ENCODE data around the gene MAP3K13. TPM values are rescaled to one million over a fixed set of nuclear protein-coding genes. Genes with fewer than 3 reads are reported as not detected.

Gene MAP3K13
- total RNA-seq, 1 donor from 2014 or later: 21.6 TPM

DNA sequence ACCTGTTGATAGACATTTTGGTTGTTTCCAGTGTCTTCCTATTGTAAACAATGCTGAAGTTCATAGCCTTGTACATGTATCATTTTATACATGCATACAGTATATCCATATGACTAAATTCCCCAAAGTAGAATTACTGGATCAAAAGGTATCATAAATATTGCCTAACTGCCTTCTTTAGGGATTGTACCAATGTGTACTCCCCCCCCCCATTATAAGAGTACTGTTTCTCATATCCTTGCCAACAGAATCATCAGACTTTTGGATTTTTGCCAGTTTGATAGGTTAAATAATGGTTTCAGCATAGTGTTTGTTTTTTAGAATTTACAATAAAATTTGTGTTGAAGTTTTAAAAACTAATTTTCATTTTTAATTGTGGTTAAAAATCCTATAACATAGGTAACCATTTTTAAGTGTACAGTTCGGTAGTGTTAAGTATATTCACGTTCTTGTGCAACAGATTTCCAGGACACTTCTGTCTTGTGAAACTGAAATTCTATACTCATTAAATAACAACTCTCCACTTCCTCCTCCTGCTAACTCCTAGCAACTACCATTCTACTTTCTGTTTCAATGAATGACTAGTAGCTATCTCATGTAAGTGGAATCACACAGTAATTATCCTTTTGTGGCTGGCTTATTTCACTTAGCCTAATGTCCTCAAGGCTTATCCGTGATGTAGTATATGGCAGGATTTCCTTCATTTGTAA lies 30.8 kb upstream of the MAP3K13 start:
- Mint-ChIP-seq H3K4me3 (ENCODE audit: unreplicated experiment) (no peak overlapping the region), H3K4me1 (ENCODE audit: low read depth, unreplicated experiment) (peaks cover 19% of the 10 kb centered on the region), H3K27me3 (ENCODE audit: low read depth, unreplicated experiment) (no peaks in the 10 kb centered on the region), H3K9me3 (ENCODE audit: unreplicated experiment) (no peaks in the 10 kb centered on the region), H3K27ac (ENCODE audit: unreplicated experiment) (peak overlapping the region; percentile 75), H3K36me3 (ENCODE audit: low read depth, unreplicated experiment) (peaks cover 2% of the 10 kb centered on the region)
- H3K79me2 ChIP-seq (ENCODE audit: insufficient read depth, low read length): no peaks in the 10 kb centered on the region
- no peaks in the 10 kb centered on the region for H3K36me3 ChIP-seq (ENCODE audit: insufficient read depth, low read length)
- no peaks in the 10 kb centered on the region for H3K9me3 ChIP-seq (ENCODE audit: insufficient read depth, low read depth, low read length)
- no peak overlapping the region for H2AFZ ChIP-seq (ENCODE audit: low read depth, low read length)
- no peak for TF ChIP-seq EZH2 (IDR thresholded peaks at IDR 0.05; ENCODE audit: insufficient read depth, low read length)
- TF ChIP-seq, protein P1, sequence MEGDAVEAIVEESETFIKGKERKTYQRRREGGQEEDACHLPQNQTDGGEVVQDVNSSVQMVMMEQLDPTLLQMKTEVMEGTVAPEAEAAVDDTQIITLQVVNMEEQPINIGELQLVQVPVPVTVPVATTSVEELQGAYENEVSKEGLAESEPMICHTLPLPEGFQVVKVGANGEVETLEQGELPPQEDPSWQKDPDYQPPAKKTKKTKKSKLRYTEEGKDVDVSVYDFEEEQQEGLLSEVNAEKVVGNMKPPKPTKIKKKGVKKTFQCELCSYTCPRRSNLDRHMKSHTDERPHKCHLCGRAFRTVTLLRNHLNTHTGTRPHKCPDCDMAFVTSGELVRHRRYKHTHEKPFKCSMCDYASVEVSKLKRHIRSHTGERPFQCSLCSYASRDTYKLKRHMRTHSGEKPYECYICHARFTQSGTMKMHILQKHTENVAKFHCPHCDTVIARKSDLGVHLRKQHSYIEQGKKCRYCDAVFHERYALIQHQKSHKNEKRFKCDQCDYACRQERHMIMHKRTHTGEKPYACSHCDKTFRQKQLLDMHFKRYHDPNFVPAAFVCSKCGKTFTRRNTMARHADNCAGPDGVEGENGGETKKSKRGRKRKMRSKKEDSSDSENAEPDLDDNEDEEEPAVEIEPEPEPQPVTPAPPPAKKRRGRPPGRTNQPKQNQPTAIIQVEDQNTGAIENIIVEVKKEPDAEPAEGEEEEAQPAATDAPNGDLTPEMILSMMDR (IDR thresholded peaks at IDR 0.05; ENCODE audit: insufficient read depth, low read depth, low read length): no peak
- no peaks in the 10 kb centered on the region for H3K27me3 ChIP-seq (ENCODE audit: insufficient read depth, low read length)
- H3K4me1 ChIP-seq (ENCODE audit: insufficient read depth, low read length): no peaks in the 10 kb centered on the region
- H4K20me1 ChIP-seq (ENCODE audit: insufficient read depth, low read length): no peaks in the 10 kb centered on the region
- no peak overlapping the region for H3K4me3 ChIP-seq (ENCODE audit: insufficient read depth, low read depth, low read length)
- no peak overlapping the region for H3K9ac ChIP-seq (ENCODE audit: low read length)
- no peak overlapping the region for H3K4me2 ChIP-seq (ENCODE audit: low read length)
- no peak for FAIRE-seq
- H3K27ac ChIP-seq (ENCODE audit: low read depth, low read length): no peak overlapping the region
- DNase-seq (ENCODE audit: low read depth): peak; percentile 46

DNA sequence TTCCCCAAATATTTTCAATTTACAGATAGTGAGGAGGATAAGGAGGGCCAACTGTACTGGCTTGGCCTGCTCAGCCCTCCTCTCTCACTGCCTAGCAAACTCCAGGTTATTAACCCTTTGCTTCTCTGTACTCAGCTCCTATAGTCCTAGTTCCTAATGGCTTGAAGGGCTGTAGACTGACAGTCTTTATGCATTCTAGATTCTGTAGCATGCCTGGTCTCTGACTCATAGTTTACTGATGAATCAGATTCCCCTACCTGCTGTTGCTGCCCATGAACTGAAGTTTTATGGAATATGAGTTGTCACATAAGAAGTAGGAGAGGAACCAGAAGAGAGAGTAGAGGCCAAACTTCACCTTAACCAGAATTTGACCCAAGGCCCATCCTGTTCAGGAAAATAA lies 27.1 kb upstream of the MAP3K13 start:
- Mint-ChIP-seq H3K9me3 (ENCODE audit: unreplicated experiment) (peaks cover 2% of the 10 kb centered on the region), H3K4me1 (ENCODE audit: low read depth, unreplicated experiment) (peaks cover 19% of the 10 kb centered on the region), H3K27ac (ENCODE audit: unreplicated experiment) (no peak overlapping the region), H3K27me3 (ENCODE audit: low read depth, unreplicated experiment) (no peaks in the 10 kb centered on the region), H3K36me3 (ENCODE audit: low read depth, unreplicated experiment) (no peaks in the 10 kb centered on the region), H3K4me3 (ENCODE audit: unreplicated experiment) (no peak overlapping the region)
- H3K9ac ChIP-seq (ENCODE audit: low read length): no peak overlapping the region
- H3K9me3 ChIP-seq (ENCODE audit: insufficient read depth, low read depth, low read length): no peaks in the 10 kb centered on the region
- H3K27ac ChIP-seq (ENCODE audit: low read depth, low read length): no peak overlapping the region
- no peaks in the 10 kb centered on the region for H3K79me2 ChIP-seq (ENCODE audit: insufficient read depth, low read length)
- no peak overlapping the region for H3K4me2 ChIP-seq (ENCODE audit: low read length)
- H2AFZ ChIP-seq (ENCODE audit: low read depth, low read length): no peak overlapping the region
- H3K36me3 ChIP-seq (ENCODE audit: insufficient read depth, low read length): no peaks in the 10 kb centered on the region
- FAIRE-seq (no peak), DNase-seq (ENCODE audit: low read depth) (peak; percentile 59)
- no peaks in the 10 kb centered on the region for H4K20me1 ChIP-seq (ENCODE audit: insufficient read depth, low read length)
- H3K4me1 ChIP-seq (ENCODE audit: insufficient read depth, low read length): no peaks in the 10 kb centered on the region
- no peaks in the 10 kb centered on the region for H3K27me3 ChIP-seq (ENCODE audit: insufficient read depth, low read length)
- H3K4me3 ChIP-seq (ENCODE audit: insufficient read depth, low read depth, low read length): no peak overlapping the region
- TF ChIP-seq EZH2 (IDR thresholded peaks at IDR 0.05; ENCODE audit: insufficient read depth, low read length): no peak
- TF ChIP-seq, protein P1 (IDR thresholded peaks at IDR 0.05; ENCODE audit: insufficient read depth, low read depth, low read length): no peak

DNA sequence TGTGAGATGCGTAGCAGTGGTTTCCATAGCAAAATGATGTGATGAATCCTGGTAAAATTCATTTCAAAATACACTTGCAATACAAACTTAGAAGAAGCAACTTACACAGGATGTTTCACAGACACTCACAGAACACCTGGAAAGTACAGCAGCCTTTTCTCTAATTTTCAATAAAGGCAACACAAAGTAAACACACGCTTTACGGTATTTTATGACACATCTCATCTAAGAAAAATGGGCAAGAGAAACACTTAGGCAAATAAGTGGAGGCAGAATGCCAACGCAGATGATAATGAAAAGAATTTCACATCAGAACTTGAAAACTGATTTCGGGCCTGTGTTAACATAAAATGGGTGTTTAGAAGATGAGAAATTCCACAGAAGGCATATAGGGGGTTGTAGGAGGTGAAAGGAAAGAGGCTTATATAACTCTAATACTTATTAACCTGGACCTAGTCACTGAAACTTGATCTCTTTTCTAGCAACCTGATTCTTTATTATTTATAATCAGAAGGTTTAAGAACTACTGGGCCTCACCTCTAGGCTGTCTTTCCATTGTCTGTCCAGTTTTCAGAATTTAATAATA lies 25.6 kb upstream of the MAP3K13 start:
- Histone ChIP-seq H3K9me3 (ENCODE audit: insufficient read depth, low read depth, low read length) (no peaks in the 10 kb centered on the region), H3K36me3 (ENCODE audit: insufficient read depth, low read length) (no peaks in the 10 kb centered on the region), H3K79me2 (ENCODE audit: insufficient read depth, low read length) (no peaks in the 10 kb centered on the region), H4K20me1 (ENCODE audit: insufficient read depth, low read length) (no peaks in the 10 kb centered on the region), H2AFZ (ENCODE audit: low read depth, low read length) (no peak overlapping the region), H3K27me3 (ENCODE audit: insufficient read depth, low read length) (no peaks in the 10 kb centered on the region), H3K4me2 (ENCODE audit: low read length) (no peak overlapping the region), H3K4me1 (ENCODE audit: insufficient read depth, low read length) (no peaks in the 10 kb centered on the region), H3K27ac (ENCODE audit: low read depth, low read length) (no peak overlapping the region), H3K9ac (ENCODE audit: low read length) (no peak overlapping the region), H3K4me3 (ENCODE audit: insufficient read depth, low read depth, low read length) (no peak overlapping the region)
- TF ChIP-seq, protein P1 (IDR thresholded peaks at IDR 0.05; ENCODE audit: insufficient read depth, low read depth, low read length): no peak
- TF ChIP-seq EZH2 (IDR thresholded peaks at IDR 0.05; ENCODE audit: insufficient read depth, low read length): no peak
- Mint-ChIP-seq H3K27ac (ENCODE audit: unreplicated experiment) (no peak overlapping the region), H3K9me3 (ENCODE audit: unreplicated experiment) (peaks cover 2% of the 10 kb centered on the region), H3K4me1 (ENCODE audit: low read depth, unreplicated experiment) (peaks cover 13% of the 10 kb centered on the region), H3K4me3 (ENCODE audit: unreplicated experiment) (no peak overlapping the region), H3K36me3 (ENCODE audit: low read depth, unreplicated experiment) (no peaks in the 10 kb centered on the region), H3K27me3 (ENCODE audit: low read depth, unreplicated experiment) (no peaks in the 10 kb centered on the region)
- DNase-seq (ENCODE audit: low read depth) (no peak), FAIRE-seq (no peak)

All from astrocyte (in vitro differentiated cells and primary cell).